Neural cell (in vitro differentiated cells): ENCODE results near the gene CDC6. TPM values are rescaled to one million over a fixed set of nuclear protein-coding genes. Genes with fewer than 3 reads are reported as not detected.

Experiments used
- H2AFZ ChIP-seq: fragments of 200-600, 300-800 bp; sonication (generic), shearing (Covaris generic); 2 replicates; pipeline ENCODE4 v1.6.0; 2014; ENCODE audit warnings: low read depth, mild to moderate bottlenecking, antibody characterized with exemption, low read length, moderate library complexity
- H3F3A ChIP-seq: fragments of 200-600 bp; shearing (Covaris generic); 2 replicates; pipeline ENCODE4 v1.6.1; 2016; ENCODE audit warnings: mild to moderate bottlenecking, moderate library complexity, mixed read lengths, antibody characterized with exemption, low read length; ENCODE audit not compliant: insufficient read depth, poor library complexity, severe bottlenecking
- H3K27ac ChIP-seq: fragments of 200-600, 300-800 bp; sonication (generic), shearing (Covaris generic); 2 replicates; pipeline ENCODE4 v1.5.1; 2014; ENCODE audit warnings: mild to moderate bottlenecking, low read length, moderate library complexity
- H3K27me3 ChIP-seq: fragments of 300-800, 200-600 bp; sonication (generic), shearing (Covaris generic); 2 replicates; pipeline ENCODE4 v1.6.0; 2014; ENCODE audit warnings: mild to moderate bottlenecking, low read depth, low read length, moderate library complexity; ENCODE audit not compliant: insufficient read depth
- H3K36me3 ChIP-seq: fragments of 300-800, 200-600 bp; sonication (generic), shearing (Covaris generic); 2 replicates; pipeline ENCODE4 v1.5.1; 2014; ENCODE audit warnings: mild to moderate bottlenecking, antibody characterized with exemption, low read length, moderate library complexity; ENCODE audit not compliant: insufficient read depth
- H3K4me2 ChIP-seq: fragments of 300-800, 200-600 bp; sonication (generic), shearing (Covaris generic); 2 replicates; pipeline ENCODE4 v1.6.0; 2014; ENCODE audit warnings: mild to moderate bottlenecking, low read length
- H3K4me3 ChIP-seq: fragments of 300-800, 200-600 bp; sonication (generic), shearing (Covaris generic); 2 replicates; pipeline ENCODE4 v1.5.1; 2014; ENCODE audit warnings: mild to moderate bottlenecking, low read length, moderate library complexity
- H3K79me2 ChIP-seq: fragments of 200-600 bp; shearing (Covaris generic); replicated peaks from 2 replicates; pipeline ENCODE4 v1.6.0; 2014; ENCODE audit warnings: mild to moderate bottlenecking, low read length, moderate library complexity; ENCODE audit not compliant: insufficient read depth
- H3K9ac ChIP-seq: fragments of 300-800, 200-600 bp; sonication (generic), shearing (Covaris generic); 2 replicates; pipeline ENCODE4 v1.6.1; 2016; ENCODE audit warnings: mild to moderate bottlenecking, low read length, mixed read lengths
- H3K9me2 ChIP-seq: fragments of 200-600 bp; shearing (Covaris generic); 2 replicates; pipeline ENCODE4 v1.6.1; 2016; ENCODE audit warnings: mild to moderate bottlenecking, low read length, mixed read lengths; ENCODE audit not compliant: insufficient read depth
- H3K9me3 ChIP-seq: fragments of 200-600, 300-800 bp; sonication (generic), shearing (Covaris generic); 2 replicates; pipeline ENCODE4 v1.6.1; 2016; ENCODE audit warnings: mild to moderate bottlenecking, mixed run types, low read length, moderate library complexity, mixed read lengths
- H4K20me1 ChIP-seq: fragments of 200-600 bp; shearing (Covaris generic); 2 replicates; pipeline ENCODE4 v1.6.1; 2016; ENCODE audit warnings: mild to moderate bottlenecking, mixed run types; ENCODE audit not compliant: insufficient read depth
- CTCF ChIP-seq: fragments of 450-650 bp; IDR thresholded peaks from 2 replicates; pipeline ENCODE4 v1.5.1; 2014; ENCODE audit warnings: antibody characterized with exemption, mild to moderate bottlenecking, moderate library complexity; ENCODE audit not compliant: poor library complexity, severe bottlenecking
- EP300 ChIP-seq: fragments of 450-650 bp; conservative IDR thresholded peaks from 2 replicates; pipeline ENCODE4 v1.6.1; 2014; ENCODE audit warnings: antibody characterized with exemption, mild to moderate bottlenecking, moderate library complexity; ENCODE audit not compliant: poor library complexity, severe bottlenecking
- EZH2 ChIP-seq: fragments of 200-600, 300-800 bp; shearing (Covaris generic), sonication (generic); IDR thresholded peaks from 2 replicates; pipeline ENCODE4 v1.6.1; 2014; ENCODE audit warnings: antibody characterized with exemption, low read length, borderline replicate concordance, mild to moderate bottlenecking; ENCODE audit not compliant: insufficient read depth, poor library complexity, severe bottlenecking
- MXI1 ChIP-seq: fragments of 450-650 bp; conservative IDR thresholded peaks from 2 replicates; pipeline ENCODE4 v1.6.1; 2014; ENCODE audit warnings: antibody characterized with exemption, mild to moderate bottlenecking; ENCODE audit not compliant: poor library complexity, severe bottlenecking
- POLR2AphosphoS5 ChIP-seq: IDR thresholded peaks from 2 replicates; pipeline ENCODE4 v1.6.1; 2012
- RAD21 ChIP-seq: fragments of 450-650 bp; conservative IDR thresholded peaks from 2 replicates; pipeline ENCODE4 v1.6.1; 2014; ENCODE audit warnings: antibody characterized with exemption, mild to moderate bottlenecking, moderate library complexity
- REST ChIP-seq: IDR thresholded peaks from 2 replicates; pipeline ENCODE4 v1.6.1; 2012; ENCODE audit warnings: borderline replicate concordance
- SMC3 ChIP-seq: fragments of 450-650 bp; conservative IDR thresholded peaks from 2 replicates; pipeline ENCODE4 v1.6.1; 2014; ENCODE audit warnings: antibody characterized with exemption, mild to moderate bottlenecking, moderate library complexity; ENCODE audit not compliant: poor library complexity
- TAF1 ChIP-seq: IDR thresholded peaks from 2 replicates; pipeline ENCODE4 v1.6.1; 2012; ENCODE audit warnings: low read depth
- polyA plus RNA-seq: library from polyadenylated mRNA; depleted of rRNA; stranded (reverse); fragments of >200 nt; gene quantifications from 2 replicates; pipeline ENCODE4 v1.2.3, GENCODE V29; 2014

Gene CDC6
- polyA plus RNA-seq, 1 donor from 2014 or later = 2.2 TPM

- H4K20me1 ChIP-seq = no peaks in the 10 kb centered on the region
- H3F3A ChIP-seq = no peaks in the 10 kb centered on the region
- H3K9me3 ChIP-seq = no peaks in the 10 kb centered on the region
- no peak overlapping the region for H2AFZ ChIP-seq
- H3K27ac ChIP-seq = no peak overlapping the region
- no peaks in the 10 kb centered on the region for H3K27me3 ChIP-seq
- no peak overlapping the region for H3K4me3 ChIP-seq
- H3K4me2 ChIP-seq = no peak overlapping the region
- TF ChIP-seq REST (no peak), CTCF (no peak), EZH2 (no peak), SMC3 (no peak), TAF1 (no peak), EP300 (no peak), MXI1 (no peak), POLR2AphosphoS5 (no peak), RAD21 (no peak)
- no peaks in the 10 kb centered on the region for H3K9me2 ChIP-seq
- H3K36me3 ChIP-seq = no peaks in the 10 kb centered on the region
- no peaks in the 10 kb centered on the region for H3K79me2 ChIP-seq
- H3K9ac ChIP-seq = no peak overlapping the region
Measured at GRCh38 chr17:40295488-40296436, 8.1 kb downstream of the CDC6 start.

- Histone ChIP-seq H3K9me3 (no peaks in the 10 kb centered on the region), H3K9ac (no peak overlapping the region), H3K27ac (no peak overlapping the region), H3K36me3 (no peaks in the 10 kb centered on the region), H2AFZ (no peak overlapping the region), H3K27me3 (no peaks in the 10 kb centered on the region), H3K79me2 (no peaks in the 10 kb centered on the region), H3K9me2 (no peaks in the 10 kb centered on the region), H4K20me1 (no peaks in the 10 kb centered on the region), H3F3A (no peaks in the 10 kb centered on the region), H3K4me2 (no peak overlapping the region), H3K4me3 (no peak overlapping the region)
- TF ChIP-seq SMC3 = no peak
- no peak for TF ChIP-seq EZH2
- no peak for TF ChIP-seq RAD21
- TF ChIP-seq CTCF = no peak
- no peak for TF ChIP-seq REST
- no peak for TF ChIP-seq POLR2AphosphoS5
- TF ChIP-seq MXI1 = no peak
- no peak for TF ChIP-seq TAF1
- no peak for TF ChIP-seq EP300
Measured at GRCh38 chr17:40297511-40297910, 9.8 kb downstream of the CDC6 start.
